HCT116 (cell line): Measurements from ENCODE around the gene ARMC3. TPM values are rescaled to one million over a fixed set of nuclear protein-coding genes. Genes with fewer than 3 reads are reported as not detected.

Experiments used
- ATAC-seq: fragments of 200-7000 bp; cut with Tn5 transposase; 2 replicates; pipeline ENCODE4 v1.9.1; 2020; ENCODE audit warnings: mild to moderate bottlenecking, moderate library complexity
- BruUV-seq: library from RNA; stranded (reverse); fragments of 400-500 nt; replicated peaks from 2 replicates; lab custom pipeline; 2021; lab: Mats Ljungman, UMichigan
- CTCF ChIA-PET: fragments of 300-600 bp; sonication (Branson Sonifier 250); formaldehyde crosslinking; loops from one replicate; lab custom pipeline; 2021; ENCODE audit warnings: antibody characterized with exemption; lab: Charles Lee
- POLR2A ChIA-PET: fragments of 300-600, 350-600 bp; sonication (Branson Sonifier 250); formaldehyde crosslinking; loops from one replicate; lab custom pipeline; 2021; ENCODE audit warnings: antibody characterized with exemption; lab: Charles Lee
- RAD21 ChIA-PET, 2 experiments: fragments of 300-600 bp; sonication (Branson Sonifier 250); formaldehyde crosslinking; loops; one replicate each; lab custom pipeline; 2023; ENCODE audit warnings: low total read pairs in 2 of 2; ENCODE audit not compliant: uncharacterized antibody in 2 of 2, unreplicated experiment in 2 of 2, low non-redundant PET in 1 of 2; lab: Charles Lee
- DNase-seq: peaks from one replicate; pipeline ENCODE4 v3.0.0-alpha.2; 2010; ENCODE audit warnings: low read depth, low spot score
- H2AFZ ChIP-seq: fragments of 200-600 bp; shearing (Covaris generic), sonication (generic); 2 replicates; pipeline ENCODE4 v1.6.1; 2017; ENCODE audit warnings: low read depth, mixed run types, mixed read lengths, antibody characterized with exemption, low read length; ENCODE audit not compliant: poor library complexity, severe bottlenecking
- H3K27ac ChIP-seq: 2 replicates; pipeline ENCODE4 v1.5.1; 2012; ENCODE audit warnings: low read depth, low read length
- H3K27me3 ChIP-seq: fragments of 200-600 bp; sonication (generic); 2 replicates; pipeline ENCODE4 v1.6.1; 2016; ENCODE audit warnings: mixed run types, low read length, mixed read lengths; ENCODE audit not compliant: insufficient read depth
- H3K36me3 ChIP-seq, 2 experiments: fragments of 200-500 bp in 1 of 2; fragments of 200-600 bp in 1 of 2; sonication (Bioruptor generic) in 1 of 2; sonication (generic) in 1 of 2; 2 replicates each; pipeline versions ENCODE4 v1.5.1 to v1.6.1; 2014 to 2016; ENCODE audit warnings: low read length in 2 of 2, inconsistent platforms in 1 of 2, mixed read lengths in 1 of 2, mixed run types in 1 of 2; ENCODE audit not compliant: insufficient read depth in 2 of 2, control insufficient read depth in 1 of 2
- H3K4me1 ChIP-seq, 2 experiments: fragments of 200-600 bp in 1 of 2; sonication (generic) in 1 of 2; 2 replicates each; pipeline versions ENCODE4 v1.5.1 to v1.6.1; 2012 to 2017; ENCODE audit warnings: low read length in 2 of 2, inconsistent platforms in 1 of 2, mild to moderate bottlenecking in 1 of 2, mixed read lengths in 1 of 2, mixed run types in 1 of 2, moderate library complexity in 1 of 2; ENCODE audit not compliant: insufficient read depth in 2 of 2, control insufficient read depth in 1 of 2
- H3K4me2 ChIP-seq: fragments of 200-600 bp; sonication (generic); 2 replicates; pipeline ENCODE4 v1.6.1; 2017; ENCODE audit warnings: mixed run types, low read length, mixed read lengths
- H3K4me3 ChIP-seq, 2 experiments: fragments of 200-600 bp in 1 of 2; sonication (generic) in 1 of 2; replicated peaks in 1 of 2; 2 replicates each; pipeline ENCODE4 v1.5.1; 2011 to 2016; ENCODE audit warnings: low read length in 2 of 2, control low read depth in 1 of 2, low read depth in 1 of 2, mild to moderate bottlenecking in 1 of 2, mixed read lengths in 1 of 2, mixed run types in 1 of 2
- H3K79me2 ChIP-seq: fragments of 200-600 bp; sonication (generic); 2 replicates; pipeline ENCODE4 v1.6.1; 2017; ENCODE audit warnings: mild to moderate bottlenecking, mixed run types, low read length, moderate library complexity, mixed read lengths; ENCODE audit not compliant: insufficient read depth
- H3K9ac ChIP-seq: fragments of 200-600 bp; sonication (generic); 2 replicates; pipeline ENCODE4 v1.6.1; 2016; ENCODE audit warnings: low read length, mixed read lengths
- H3K9me2 ChIP-seq: fragments of 200-600 bp; sonication (generic), shearing (Covaris generic); 2 replicates; pipeline ENCODE4 v1.6.1; 2017; ENCODE audit warnings: mixed run types, mild to moderate bottlenecking, moderate library complexity; ENCODE audit not compliant: insufficient read depth
- H3K9me3 ChIP-seq, 2 experiments: fragments of 200-500 bp in 1 of 2; fragments of 200-600 bp in 1 of 2; sonication (Bioruptor generic) in 1 of 2; sonication (generic) in 1 of 2; 2 replicates each; pipeline ENCODE4 v1.6.1; 2014 to 2017; ENCODE audit warnings: low read length in 2 of 2, mixed read lengths in 2 of 2, inconsistent platforms in 1 of 2, low read depth in 1 of 2, mild to moderate bottlenecking in 1 of 2, mixed run types in 1 of 2, moderate library complexity in 1 of 2; ENCODE audit not compliant: control insufficient read depth in 1 of 2, insufficient read depth in 1 of 2
- H4K20me1 ChIP-seq: fragments of 200-600 bp; sonication (generic), shearing (Covaris generic); 2 replicates; pipeline ENCODE4 v1.6.1; 2017; ENCODE audit warnings: mixed run types, mild to moderate bottlenecking, moderate library complexity; ENCODE audit not compliant: insufficient read depth
- POLR2A ChIP-seq: IDR thresholded peaks from 2 replicates; pipeline ENCODE4 v1.7.0; 2011; ENCODE audit warnings: borderline replicate concordance; ENCODE audit not compliant: insufficient read depth, insufficient read length; ENCODE audit errors: extremely low read depth
- RAD21 ChIP-seq: IDR thresholded peaks from 2 replicates; pipeline ENCODE4 v1.6.1; 2012; ENCODE audit warnings: low read depth, mild to moderate bottlenecking
- TCF7L2 ChIP-seq: IDR thresholded peaks from 2 replicates; pipeline ENCODE4 v1.7.0; 2011; ENCODE audit warnings: borderline replicate concordance, inconsistent platforms; ENCODE audit not compliant: insufficient read depth, insufficient read length; ENCODE audit errors: extremely low read depth
- ZBTB33 ChIP-seq: IDR thresholded peaks from 2 replicates; pipeline ENCODE4 v1.6.1; 2011; ENCODE audit warnings: mild to moderate bottlenecking, low read length, moderate library complexity; ENCODE audit not compliant: insufficient replicate concordance; ENCODE audit errors: extremely low read depth
- intact Hi-C: fragments of 100-400 bp; cut with micrococcal nuclease; formaldehyde crosslinking; loops from 2 replicates; pipeline ENCODE4 v1.10.0; 2022
- total RNA-seq: library from RNA; stranded (reverse); gene quantifications from one replicate; pipeline ENCODE4 v1.2.1, GENCODE V29; 2021; ENCODE audit not compliant: unreplicated experiment
- TF ChIP-seq, protein P1 (sequence below), 3 experiments: fragments of 200-600 bp in 1 of 3; sonication (generic) in 1 of 3; IDR thresholded peaks in 2 of 3; conservative IDR thresholded peaks in 1 of 3; 2 replicates each; pipeline ENCODE4 v1.5.1; 2012 to 2017; ENCODE audit warnings: low read depth in 2 of 3, low read length in 2 of 3, antibody characterized with exemption in 1 of 3, borderline replicate concordance in 1 of 3, control low read depth in 1 of 3, mild to moderate bottlenecking in 1 of 3, mixed read lengths in 1 of 3, mixed run types in 1 of 3, moderate library complexity in 1 of 3; ENCODE audit not compliant: insufficient read depth in 1 of 3

Gene ARMC3
- total RNA-seq, 1 experiment from 2014 or later = 2.6 TPM

DNA sequence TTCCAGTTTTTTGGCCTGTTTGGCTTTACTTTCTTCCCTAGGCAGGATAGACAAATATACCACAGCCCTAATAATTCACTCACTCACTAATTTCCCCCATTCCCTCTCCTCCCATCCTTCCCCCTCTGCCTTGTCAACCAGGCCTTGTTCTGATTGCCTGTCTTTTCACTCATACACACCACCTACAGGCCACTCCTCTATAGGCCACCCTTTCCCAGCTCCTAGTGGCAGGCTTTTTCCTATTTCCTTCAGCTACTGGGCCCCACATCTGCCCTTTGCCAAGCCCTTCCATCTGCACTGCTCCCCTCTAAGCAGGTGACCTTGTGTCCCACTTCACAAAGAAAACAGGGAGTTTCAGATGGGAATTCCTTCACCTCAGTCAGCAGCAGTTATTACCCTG, 107.7 kb downstream of the ARMC3 start:
- Histone ChIP-seq H4K20me1 (no peaks in the 10 kb centered on the region), H3K79me2 (no peaks in the 10 kb centered on the region), H3K9ac (no peak overlapping the region), H3K4me1 (no peaks in the 10 kb centered on the region), H3K36me3 (no peaks in the 10 kb centered on the region), H3K9me2 (no peaks in the 10 kb centered on the region), H3K4me3 (no peak overlapping the region), H2AFZ (no peak overlapping the region), H3K4me2 (no peak overlapping the region), H3K9me3 (no peaks in the 10 kb centered on the region), H3K27ac (no peak overlapping the region), H3K27me3 (no peaks in the 10 kb centered on the region)
- BruUV-seq = no TSS peak
- DNase-seq = peak; percentile 21
- ATAC-seq = peak; percentile 99
- CTCF ChIA-PET = interaction anchor here (1.0 kb wide), 1 partner anchor 11 kb away, joined by 3 read pairs; no protein-coding TSS in a partner anchor
- intact Hi-C loops = no loop called here
- RAD21 ChIA-PET = interaction anchor here in 1 of 2 experiments (1.4 kb wide), 1 partner anchor 47 kb away, joined by 4 read pairs; no protein-coding TSS in a partner anchor
- POLR2A ChIA-PET = no interaction called here
- TF ChIP-seq POLR2A = no peak
- 0 out of 2 replicates have a peak, but pooled peaks have one; percentile 9 for TF ChIP-seq RAD21
- TF ChIP-seq, protein P1, sequence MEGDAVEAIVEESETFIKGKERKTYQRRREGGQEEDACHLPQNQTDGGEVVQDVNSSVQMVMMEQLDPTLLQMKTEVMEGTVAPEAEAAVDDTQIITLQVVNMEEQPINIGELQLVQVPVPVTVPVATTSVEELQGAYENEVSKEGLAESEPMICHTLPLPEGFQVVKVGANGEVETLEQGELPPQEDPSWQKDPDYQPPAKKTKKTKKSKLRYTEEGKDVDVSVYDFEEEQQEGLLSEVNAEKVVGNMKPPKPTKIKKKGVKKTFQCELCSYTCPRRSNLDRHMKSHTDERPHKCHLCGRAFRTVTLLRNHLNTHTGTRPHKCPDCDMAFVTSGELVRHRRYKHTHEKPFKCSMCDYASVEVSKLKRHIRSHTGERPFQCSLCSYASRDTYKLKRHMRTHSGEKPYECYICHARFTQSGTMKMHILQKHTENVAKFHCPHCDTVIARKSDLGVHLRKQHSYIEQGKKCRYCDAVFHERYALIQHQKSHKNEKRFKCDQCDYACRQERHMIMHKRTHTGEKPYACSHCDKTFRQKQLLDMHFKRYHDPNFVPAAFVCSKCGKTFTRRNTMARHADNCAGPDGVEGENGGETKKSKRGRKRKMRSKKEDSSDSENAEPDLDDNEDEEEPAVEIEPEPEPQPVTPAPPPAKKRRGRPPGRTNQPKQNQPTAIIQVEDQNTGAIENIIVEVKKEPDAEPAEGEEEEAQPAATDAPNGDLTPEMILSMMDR (IDR thresholded peaks at IDR 0.05 in 2 of 3, conservative IDR thresholded peaks at IDR 0.05 in 1 of 3; ENCODE audit: borderline replicate concordance in 1 of 3, insufficient read depth in 1 of 3, low read depth in 2 of 3, low read length in 2 of 3) = peak; percentile 16 to 64 (median 56); a peak in 5 of 6 replicates
- TF ChIP-seq ZBTB33 = no peak
- no peak for TF ChIP-seq TCF7L2
